GM23338 (cell line): Measurements from ENCODE around the gene GOT2. TPM values are rescaled to one million over a fixed set of nuclear protein-coding genes. Genes with fewer than 3 reads are reported as not detected.

Experiments
- ATAC-seq: fragments of 200-7000 bp; cut with Tn5 transposase; 3 replicates; pipeline ENCODE4 v1.9.1; 2020
- DNase-seq: peaks from one replicate; pipeline ENCODE4 v3.0.0-alpha.2; 2015; ENCODE audit warnings: low spot score
- H2AFZ ChIP-seq: fragments of 200-600 bp; sonication (generic); 2 replicates; pipeline ENCODE4 v1.8.0; 2016; ENCODE audit warnings: antibody characterized with exemption, mild to moderate bottlenecking, moderate library complexity
- H3F3A ChIP-seq: fragments of 200-600 bp; sonication (generic); replicated peaks from 2 replicates; pipeline ENCODE4 v1.8.0; 2017; ENCODE audit warnings: antibody characterized with exemption, mixed run types, low read depth
- H3K27ac ChIP-seq: fragments of 200-600 bp; sonication (generic); 2 replicates; pipeline ENCODE4 v1.6.1; 2016; ENCODE audit warnings: low read depth
- H3K27me3 ChIP-seq: fragments of 200-600 bp; sonication (generic); 2 replicates; pipeline ENCODE4 v1.8.0; 2016; ENCODE audit warnings: mild to moderate bottlenecking, mixed run types, moderate library complexity; ENCODE audit not compliant: insufficient read depth
- H3K36me3 ChIP-seq: fragments of 200-600 bp; sonication (generic); 2 replicates; pipeline ENCODE4 v1.8.0; 2016; ENCODE audit warnings: mild to moderate bottlenecking; ENCODE audit not compliant: insufficient read depth
- H3K4me1 ChIP-seq: fragments of 200-600 bp; sonication (generic); 2 replicates; pipeline ENCODE4 v1.8.0; 2016; ENCODE audit warnings: mild to moderate bottlenecking, moderate library complexity; ENCODE audit not compliant: insufficient read depth
- H3K4me2 ChIP-seq: fragments of 200-600 bp; sonication (generic); 2 replicates; pipeline ENCODE4 v1.7.1; 2017; ENCODE audit warnings: mixed run types
- H3K4me3 ChIP-seq: fragments of 200-600 bp; sonication (generic); 2 replicates; pipeline ENCODE4 v1.6.1; 2016; ENCODE audit warnings: mixed run types
- H3K79me2 ChIP-seq: fragments of 200-600 bp; sonication (generic); replicated peaks from 2 replicates; pipeline ENCODE4 v1.8.0; 2017; ENCODE audit warnings: mild to moderate bottlenecking; ENCODE audit not compliant: insufficient read depth
- H3K9me2 ChIP-seq: fragments of 200-600 bp; sonication (generic); 2 replicates; pipeline ENCODE4 v1.8.0; 2017; ENCODE audit not compliant: insufficient read depth
- H4K20me1 ChIP-seq: fragments of 200-600 bp; sonication (generic); replicated peaks from 2 replicates; pipeline ENCODE4 v1.8.0; 2017; ENCODE audit warnings: mild to moderate bottlenecking; ENCODE audit not compliant: insufficient read depth
- H3K27ac Mint-ChIP-seq: 2 replicates; pipeline ENCODE4 v1.8.0; 2020; ENCODE audit warnings: inconsistent platforms, mild to moderate bottlenecking, moderate library complexity, mixed read lengths
- H3K27me3 Mint-ChIP-seq: 3 replicates; pipeline ENCODE4 v1.8.0; 2022; ENCODE audit warnings: low read depth, mild to moderate bottlenecking, moderate library complexity, mixed read lengths, inconsistent platforms; ENCODE audit not compliant: insufficient read depth, poor library complexity
- H3K36me3 Mint-ChIP-seq: 3 replicates; pipeline ENCODE4 v1.8.0; 2021; ENCODE audit warnings: low read depth, mild to moderate bottlenecking, inconsistent platforms, moderate library complexity, mixed read lengths
- H3K4me1 Mint-ChIP-seq: 3 replicates; pipeline ENCODE4 v1.8.0; 2020; ENCODE audit warnings: mild to moderate bottlenecking, inconsistent platforms, mixed read lengths
- H3K4me3 Mint-ChIP-seq: 3 replicates; pipeline ENCODE4 v1.8.0; 2021; ENCODE audit warnings: moderate library complexity, mild to moderate bottlenecking, inconsistent platforms, mixed read lengths
- H3K9me3 Mint-ChIP-seq: 3 replicates; pipeline ENCODE4 v1.8.0; 2020; ENCODE audit warnings: moderate library complexity, mild to moderate bottlenecking, inconsistent platforms, mixed read lengths
- CTCF ChIP-seq, 2 experiments: fragments of 200-600 bp in 1 of 2; sonication (generic) in 1 of 2; conservative IDR thresholded peaks; 2 replicates each; pipeline versions ENCODE4 v1.5.1 to v1.6.1; 2016 to 2017; ENCODE audit warnings: antibody characterized with exemption in 2 of 2, low read depth in 2 of 2, mild to moderate bottlenecking in 2 of 2, moderate library complexity in 1 of 2
- ETS1 ChIP-seq: IDR thresholded peaks from 2 replicates; pipeline ENCODE4 v1.6.1; 2016; ENCODE audit warnings: antibody characterized with exemption
- JUNB ChIP-seq: IDR thresholded peaks from one replicate; pipeline ENCODE4 v1.6.1; 2016; ENCODE audit warnings: antibody characterized with exemption; ENCODE audit not compliant: unreplicated experiment
- NANOG ChIP-seq: IDR thresholded peaks from 2 replicates; pipeline ENCODE4 v1.6.1; 2016; ENCODE audit warnings: antibody characterized with exemption, borderline replicate concordance
- ZNF462 ChIP-seq: fragments of 250-450 bp; sonication (Bioruptor Pico); IDR thresholded peaks from 2 replicates; pipeline ENCODE4 v1.5.0; 2020; ENCODE audit warnings: mild to moderate bottlenecking, moderate library complexity
- polyA plus RNA-seq: library from polyadenylated mRNA; unstranded; fragments of >200 nt; fragmentation: Nextera tagmentation; extraction: Ambion mirVana; gene quantifications from 2 replicates; pipeline ENCODE4 v1.2.1, GENCODE V29; 2016
- total RNA-seq: library from RNA; depleted of rRNA; stranded (reverse); fragments of >200 nt; shearing (Covaris generic); gene quantifications from 2 replicates; pipeline ENCODE4 v1.2.3, GENCODE V29; 2014

The GOT2 gene
- total and polyA plus RNA-seq, 2 experiments from 2014 or later = 133 to 205 TPM

- DNase-seq = no peak
- H3K27me3 ChIP-seq = no peaks in the 10 kb centered on the region
- TF ChIP-seq ETS1 (no peak), NANOG (no peak), CTCF (conservative IDR thresholded peaks at IDR 0.05; ENCODE audit: low read depth in 2 of 2) (no peak), ZNF462 (CRISPR knock-in tag) (no peak), JUNB (no peak)
- H3K9me2 ChIP-seq = no peaks in the 10 kb centered on the region
- peaks cover 8% of the 10 kb centered on the region; the same call in 1 of the 2 replicates for H4K20me1 ChIP-seq
- H3K36me3 Mint-ChIP-seq = peaks cover 81% of the 10 kb centered on the region
- no peak overlapping the region for H3K4me3 Mint-ChIP-seq
- ATAC-seq = no peak
- no peak overlapping the region for H3K4me3 ChIP-seq
- H3K79me2 ChIP-seq = 0 out of 2 replicates have a peak, but pooled peaks cover 3% of the 10 kb centered on the region
- H3K9me3 Mint-ChIP-seq = no peaks in the 10 kb centered on the region
- no peaks in the 10 kb centered on the region for H3K4me1 Mint-ChIP-seq
- H3K36me3 ChIP-seq = peaks cover 92% of the 10 kb centered on the region
- H3K4me1 ChIP-seq = no peaks in the 10 kb centered on the region
- H2AFZ ChIP-seq = no peak overlapping the region
- H3K4me2 ChIP-seq = no peak overlapping the region
- H3K27ac Mint-ChIP-seq = no peak overlapping the region
- H3F3A ChIP-seq = no peaks in the 10 kb centered on the region
- H3K27me3 Mint-ChIP-seq = peaks cover 2% of the 10 kb centered on the region
- no peak overlapping the region for H3K27ac ChIP-seq
Measured at GRCh38 chr16:58717994-58718393, 16.1 kb downstream of the GOT2 start.
